T47D (cell line): Measurements from ENCODE around the gene GNA14.

Experiments
- DNase-seq, 2 experiments: peaks; one replicate each; pipeline versions ENCODE4 v3.0.0 to v3.0.0-alpha.2; 2011 to 2012; ENCODE audit warnings: low read depth in 1 of 2, low spot score in 1 of 2
- JUND ChIP-seq: IDR thresholded peaks from 2 replicates; pipeline ENCODE4 v1.6.1; 2012; ENCODE audit warnings: low read depth
- in situ Hi-C: cut with HindIII; loops from 2 replicates; pipeline ENCODE4 v1.10.0; 2016; ENCODE audit warnings: low sequenced_read_pairs, low pct_unique_long_range_greater_than_20kb

The GNA14 gene

DNA sequence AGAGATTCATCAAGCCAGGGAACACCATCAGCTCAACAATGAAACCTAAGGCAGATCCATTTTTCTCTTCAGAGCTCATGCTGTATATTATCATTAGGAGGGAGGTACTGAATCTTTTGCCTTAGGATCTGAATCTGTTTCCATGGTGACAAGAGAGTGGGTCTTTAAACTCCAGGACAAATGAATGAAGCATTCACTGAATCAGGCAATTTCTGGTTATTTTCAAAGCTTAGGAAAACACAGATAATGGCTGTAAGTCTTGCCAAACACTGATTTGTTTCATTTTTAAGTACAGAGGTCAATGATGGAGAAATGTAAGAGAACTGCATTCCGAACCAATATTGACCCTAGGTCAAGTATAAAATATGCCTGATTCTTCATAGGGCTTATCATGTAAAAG, 84.9 kb downstream of the GNA14 start:
- in situ Hi-C loops = no loop called here
- TF ChIP-seq JUND = no peak
- DNase-seq = no peak

DNA sequence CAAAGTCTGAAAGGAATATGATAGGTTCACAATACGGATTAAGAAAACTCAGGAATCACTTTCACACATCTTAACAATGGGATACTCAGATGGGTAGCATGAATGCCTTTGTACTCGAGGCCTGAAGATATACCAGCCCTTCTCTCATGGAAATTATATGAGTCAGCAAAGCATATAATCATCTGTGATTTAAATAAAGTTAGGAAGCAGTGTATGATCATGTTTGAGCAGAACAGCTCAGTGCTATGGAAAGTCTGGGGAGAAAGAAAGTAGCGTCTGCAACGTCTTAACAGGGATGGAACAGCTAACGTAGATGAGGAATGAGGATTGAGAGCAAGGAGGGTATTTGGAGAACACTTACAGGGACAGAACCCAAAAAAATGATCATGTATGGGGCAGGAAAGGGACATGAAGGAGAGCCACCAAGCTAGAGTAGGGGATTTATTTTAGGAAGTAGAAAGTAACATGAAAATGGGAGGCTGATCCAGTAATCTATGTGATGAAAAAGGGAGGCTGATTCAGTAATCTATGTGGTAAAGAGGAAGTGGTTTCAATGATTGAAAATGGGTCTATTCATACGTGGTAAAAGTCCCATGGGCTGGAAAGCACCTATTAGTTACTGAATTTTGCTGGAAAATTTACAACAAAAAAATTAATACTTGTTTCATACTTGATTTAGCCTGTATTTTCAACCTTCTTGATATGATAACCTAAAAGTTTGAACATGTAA, 85.9 kb downstream of the GNA14 start:
- TF ChIP-seq JUND = no peak
- no peak for DNase-seq
- in situ Hi-C loops = no loop called here

DNA sequence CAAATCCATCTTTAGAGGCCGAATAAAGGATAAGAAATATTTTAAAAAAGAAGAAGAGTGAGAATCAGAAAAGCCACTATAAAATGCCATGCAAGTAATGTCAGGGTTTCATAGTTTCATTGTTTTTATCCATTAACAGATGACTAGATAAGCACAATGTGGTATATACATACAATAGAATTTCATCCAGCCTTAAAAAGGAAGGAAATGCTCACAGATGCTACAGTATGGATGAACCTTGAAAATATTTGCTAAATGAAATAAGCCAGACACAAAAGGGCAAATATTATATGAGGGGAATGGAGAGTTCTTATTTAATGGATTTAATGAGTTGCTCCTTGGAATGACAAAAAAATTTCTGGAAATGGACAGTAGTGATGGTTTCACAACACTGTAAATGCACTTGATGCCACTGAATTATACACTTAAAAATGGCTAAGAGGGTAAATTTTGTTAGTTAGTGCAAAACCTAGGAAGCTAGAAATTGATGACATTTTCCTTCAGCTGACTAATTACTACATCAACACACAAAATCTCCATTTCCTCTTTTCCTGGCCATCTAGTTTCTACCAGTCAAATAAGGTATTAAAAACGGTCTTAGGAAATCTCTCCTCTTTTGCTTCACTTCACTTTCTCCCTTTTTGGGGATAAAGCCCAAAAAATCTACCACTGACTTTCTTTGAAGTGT, 86.6 kb downstream of the GNA14 start:
- in situ Hi-C loops = no loop called here
- TF ChIP-seq JUND = no peak
- no peak for DNase-seq

GRCh38 chr9:77556396-77556795, 91.7 kb downstream of the GNA14 start:
- in situ Hi-C loops = no loop called here
- DNase-seq = no peak
- TF ChIP-seq JUND = no peak

DNA sequence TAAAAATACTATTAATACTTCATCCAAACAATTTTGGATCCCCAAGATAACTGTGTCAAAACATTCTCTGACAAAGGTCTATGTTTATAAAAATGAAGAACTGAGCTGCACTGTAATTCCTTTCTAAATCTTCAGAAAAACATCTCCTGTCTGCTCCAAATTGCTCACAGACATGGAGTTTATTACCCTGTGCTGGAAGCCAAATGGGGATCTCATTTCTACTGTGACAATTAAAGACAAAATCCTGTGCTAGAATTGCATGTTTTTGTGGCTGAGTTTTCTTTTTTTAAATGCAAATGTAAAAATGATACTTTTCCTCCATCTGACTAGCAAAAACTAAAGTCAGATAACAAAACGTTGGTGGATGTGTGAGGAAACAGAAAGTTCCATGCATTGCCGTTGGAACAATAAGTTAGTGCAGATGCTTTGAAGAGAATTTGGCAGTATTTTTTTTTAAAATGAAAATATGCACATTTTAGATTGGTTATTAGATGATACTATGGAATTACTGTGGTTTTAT, 93.5 kb downstream of the GNA14 start:
- DNase-seq = no peak
- TF ChIP-seq JUND = no peak
- in situ Hi-C loops = no loop called here

DNA sequence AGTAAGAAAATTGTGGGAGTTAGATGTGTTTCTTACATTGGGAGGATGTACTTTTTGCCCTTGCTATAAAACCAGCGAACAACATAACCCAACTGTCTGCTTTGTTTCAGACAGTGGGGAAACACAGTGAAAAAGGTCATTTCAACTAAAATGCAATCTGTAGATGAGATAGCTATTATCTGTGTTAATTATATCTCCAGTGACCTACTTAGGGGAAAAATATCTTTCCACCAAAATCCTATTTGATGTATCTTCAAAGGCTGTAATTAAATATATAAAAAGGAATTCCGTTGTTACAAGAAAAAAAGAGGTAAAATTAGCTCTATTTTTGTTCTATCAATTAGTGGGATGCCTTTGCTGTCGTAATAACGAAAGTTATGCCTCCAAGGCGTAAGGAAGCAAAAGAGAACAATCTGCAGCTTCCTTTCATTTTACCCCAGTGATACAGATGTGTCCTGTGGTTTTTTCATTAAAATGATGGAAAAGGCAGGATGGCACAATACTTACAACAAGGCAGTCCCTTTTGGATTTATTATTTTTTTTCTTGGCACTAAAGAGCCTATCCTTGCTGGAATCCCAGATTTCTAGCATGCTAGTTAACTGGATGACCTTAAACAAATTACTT, 100.9 kb downstream of the GNA14 start:
- TF ChIP-seq JUND = no peak
- in situ Hi-C loops = no loop called here
- no peak for DNase-seq

DNA sequence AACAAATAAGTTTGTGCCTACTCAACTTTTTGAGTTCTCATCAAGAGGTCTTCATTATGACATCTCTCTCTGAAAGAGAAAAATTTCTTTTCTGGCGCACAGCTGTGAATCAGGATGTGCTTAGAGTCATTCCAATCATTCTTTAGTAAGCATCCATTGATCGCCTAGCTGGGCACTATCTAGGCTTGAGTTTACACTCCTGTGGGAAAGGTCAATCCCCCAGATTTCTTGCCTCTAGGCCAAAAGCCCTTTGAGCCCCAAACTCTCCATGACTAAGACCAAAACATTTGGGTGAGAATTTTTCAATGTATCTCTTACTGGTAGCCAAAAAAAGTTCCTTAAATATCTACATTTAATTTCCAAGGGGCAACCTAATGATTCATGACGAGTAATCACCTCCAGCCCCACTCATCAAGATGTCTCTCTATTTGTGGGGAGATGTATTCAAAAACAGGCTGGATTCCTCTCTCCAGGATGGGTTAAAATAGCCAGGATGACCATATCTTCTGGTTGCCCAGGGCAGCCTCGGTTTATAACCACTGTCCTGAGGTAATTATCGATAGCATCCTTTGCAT, 101.7 kb downstream of the GNA14 start:
- no peak for DNase-seq
- TF ChIP-seq JUND = no peak
- in situ Hi-C loops = no loop called here

- no peak for DNase-seq
- no peak for TF ChIP-seq JUND
- in situ Hi-C loops = no loop called here
Observed at GRCh38 chr9:77544546-77544945, 103.6 kb downstream of the GNA14 start.

DNA sequence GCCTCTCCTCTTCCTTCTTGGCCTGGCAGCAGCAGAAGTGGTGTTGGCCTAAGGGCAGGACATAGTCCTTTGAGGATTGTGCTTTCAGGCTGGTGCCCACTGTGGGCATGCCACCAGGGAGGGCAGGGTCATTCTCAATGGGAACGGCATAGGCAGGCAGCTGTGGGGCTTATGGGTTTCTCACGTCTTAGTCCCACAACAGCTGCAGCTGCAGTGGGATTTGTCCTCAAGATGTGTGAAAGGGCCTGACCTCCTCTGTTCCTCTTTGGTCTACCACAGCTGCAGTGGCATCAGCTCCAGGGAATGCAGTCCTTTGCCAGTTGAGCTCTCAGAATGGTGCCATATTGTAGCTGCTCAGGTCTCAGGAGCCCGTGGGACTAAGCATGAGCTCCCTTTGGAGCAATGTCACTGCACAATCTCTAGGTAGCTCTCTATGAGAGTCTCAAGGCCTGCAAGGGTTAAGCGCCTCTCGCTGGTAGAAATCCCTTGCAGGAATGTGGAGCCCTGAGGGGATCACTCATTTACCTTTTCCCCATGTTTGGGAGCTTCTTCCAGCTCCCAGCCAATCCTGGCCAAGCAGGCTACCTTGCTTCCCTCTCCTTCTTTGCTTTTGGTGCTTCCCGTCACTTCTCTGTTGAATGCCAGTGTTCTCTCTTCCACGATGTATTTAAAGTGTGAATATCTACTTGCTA, 104.8 kb downstream of the GNA14 start:
- DNase-seq = no peak
- no peak for TF ChIP-seq JUND
- in situ Hi-C loops = no loop called here

GRCh38 chr9:77541600-77541999, 106.5 kb downstream of the GNA14 start:
- no peak for TF ChIP-seq JUND
- in situ Hi-C loops = no loop called here
- DNase-seq = no peak

- no peak for TF ChIP-seq JUND
- DNase-seq = no peak
- in situ Hi-C loops = no loop called here
Observed at GRCh38 chr9:77541055-77541454, 107.1 kb downstream of the GNA14 start.

DNA sequence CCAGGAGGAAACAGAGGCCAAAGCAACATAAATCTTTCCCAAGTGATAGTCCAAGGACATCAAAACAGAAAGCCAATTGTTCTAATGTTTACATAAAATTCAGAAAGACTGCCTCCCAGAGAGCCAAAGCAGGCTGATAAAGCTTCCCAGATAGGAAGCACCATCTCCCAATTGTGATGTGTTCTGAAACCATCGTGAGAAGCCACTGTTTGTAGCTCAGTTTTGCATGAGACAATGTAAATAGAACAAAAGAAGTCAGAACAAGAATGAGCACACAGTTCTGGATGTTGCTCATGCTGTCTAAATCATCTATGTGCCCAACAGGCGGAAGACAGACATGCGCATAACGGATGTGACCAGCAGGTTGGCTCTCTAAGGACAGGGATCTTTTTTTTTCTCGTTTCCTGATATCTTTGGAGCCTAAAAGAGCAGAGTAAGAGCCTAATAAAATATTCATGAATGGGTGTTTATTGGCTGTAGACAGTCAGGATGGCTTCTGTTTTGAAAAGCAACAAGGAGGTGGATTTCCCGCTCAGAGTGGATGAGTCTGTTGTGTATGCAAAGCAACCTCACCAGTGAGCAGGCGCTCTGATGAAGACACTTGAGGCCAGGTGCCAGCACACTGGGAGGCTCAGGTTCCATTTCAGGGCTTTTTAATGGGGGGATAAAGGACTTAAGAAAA, 113.6 kb downstream of the GNA14 start:
- no peak for TF ChIP-seq JUND
- in situ Hi-C loops = no loop called here
- no peak for DNase-seq
